GM12875 (cell line): ENCODE measurements around the gene SYT17.
"Not testable (repeated sequence)": the region's sequence is repeated elsewhere in the genome, so short reads cannot be mapped to it uniquely, and the experiment has no call there.

Source experiments
- H3K4me3 ChIP-seq: one replicate; pipeline ENCODE4 v1.5.1; 2011; ENCODE audit warnings: low read depth, low read length, control low read depth
- CTCF ChIP-seq: IDR thresholded peaks from 2 replicates; pipeline ENCODE4 v1.5.1; 2011; ENCODE audit warnings: low read depth, mild to moderate bottlenecking, control low read depth, inconsistent platforms, low read length, moderate library complexity, borderline replicate concordance; ENCODE audit not compliant: insufficient read depth

The SYT17 gene

GRCh38 chr16:19182481-19182880, 14.4 kb downstream of the SYT17 start:
- no peak overlapping the region for H3K4me3 ChIP-seq
- TF ChIP-seq CTCF: no peak

GRCh38 chr16:19183187-19183586, 15.1 kb downstream of the SYT17 start:
- no peak for TF ChIP-seq CTCF
- no peak overlapping the region for H3K4me3 ChIP-seq

GRCh38 chr16:19184823-19185509, 16.9 kb downstream of the SYT17 start:
- TF ChIP-seq CTCF: no peak
- H3K4me3 ChIP-seq: no peak overlapping the region

- no peak overlapping the region for H3K4me3 ChIP-seq
- no peak for TF ChIP-seq CTCF
These were observed 17.4 kb downstream of the SYT17 start for GRCh38 chr16:19185510-19185851.

GRCh38 chr16:19186408-19186807, 18.4 kb downstream of the SYT17 start:
- no peak overlapping the region for H3K4me3 ChIP-seq
- no peak for TF ChIP-seq CTCF

GRCh38 chr16:19187961-19188360, 19.9 kb downstream of the SYT17 start:
- H3K4me3 ChIP-seq: not testable (repeated sequence)

- H3K4me3 ChIP-seq: no peak overlapping the region
- TF ChIP-seq CTCF: no peak
These were observed 20.4 kb downstream of the SYT17 start for GRCh38 chr16:19188406-19188805.

GRCh38 chr16:19192865-19193264, 24.8 kb downstream of the SYT17 start:
- no peak for TF ChIP-seq CTCF

More at GRCh38 chr16:19192865-19193264, 24.8 kb downstream of the SYT17 start:
- H3K4me3 ChIP-seq: no peak overlapping the region
